ENCODE results near the gene NMT1. TPM values are rescaled to one million over a fixed set of nuclear protein-coding genes. Genes with fewer than 3 reads are reported as not detected.
A peak's percentile ranks its signal among the peaks of the same experiment; 100 is the strongest.

The NMT1 gene
- total and polyA plus RNA-seq, 4 donors, result 37.7 to 120 (median 48.9) TPM

- Histone ChIP-seq H3K9me3 (ENCODE audit: control insufficient read depth in 4 of 4, insufficient read depth in 3 of 4, low read length in 3 of 4) (no peaks in the 10 kb centered on the region), H3K9ac (ENCODE audit: insufficient read depth in 1 of 2, low read length in 2 of 2) (no peak overlapping the region), H3K36me3 (ENCODE audit: control insufficient read depth in 4 of 4, insufficient read depth in 4 of 4, low read length in 4 of 4) (peaks cover 0 to 6% (median 2%) of the 10 kb centered on the region in 4 donors), H3K27ac (ENCODE audit: low read depth in 1 of 2, low read length in 1 of 2) (peak overlapping the region in 1 of 2 donors; percentile 38), H3K4me3 (no peak overlapping the region), H3K4me1 (ENCODE audit: control insufficient read depth in 5 of 5, insufficient read depth in 5 of 5, low read length in 5 of 5) (peaks cover 0 to 35% (median 11%) of the 10 kb centered on the region in 5 donors), H3K27me3 (ENCODE audit: control insufficient read depth in 3 of 3, insufficient read depth in 3 of 3, low read length in 2 of 3) (no peaks in the 10 kb centered on the region)
- ATAC-seq (ENCODE audit: insufficient read depth, low FRiP score), result no peak
- 71 to 82% methylated on average over 13 of the region's 13 CpGs for WGBS, 2 donors
- DNase-seq, result peak; percentile 66 to 78 (median 66)
- no peak for TF ChIP-seq CTCF (IDR thresholded peaks at IDR 0.05; ENCODE audit: control extremely low read depth, extremely low read depth)
Measured at GRCh38 chr17:45038728-45039634, 22.1 kb upstream of the NMT1 start.

GRCh38 chr17:45040459-45040858, 20.7 kb upstream of the NMT1 start:
- DNase-seq, result no peak
- H3K36me3 ChIP-seq (ENCODE audit: control insufficient read depth in 4 of 4, insufficient read depth in 4 of 4, low read length in 4 of 4), result no peaks in the 10 kb centered on the region
- TF ChIP-seq CTCF (IDR thresholded peaks at IDR 0.05; ENCODE audit: control extremely low read depth, extremely low read depth), result no peak
- ATAC-seq (ENCODE audit: insufficient read depth, low FRiP score), result no peak
- H3K4me1 ChIP-seq (ENCODE audit: control insufficient read depth in 5 of 5, insufficient read depth in 5 of 5, low read length in 5 of 5), result peaks cover 0 to 36% (median 11%) of the 10 kb centered on the region in 5 donors
- no peak overlapping the region for H3K4me3 ChIP-seq
- WGBS, 2 donors, result 87 to 90% methylated on average over 4 of the region's 4 CpGs
- no peak overlapping the region for H3K27ac ChIP-seq (ENCODE audit: low read depth in 1 of 2, low read length in 1 of 2)
- H3K27me3 ChIP-seq (ENCODE audit: control insufficient read depth in 3 of 3, insufficient read depth in 3 of 3, low read length in 2 of 3), result no peaks in the 10 kb centered on the region
- H3K9ac ChIP-seq (ENCODE audit: insufficient read depth in 1 of 2, low read length in 2 of 2), result no peak overlapping the region
- H3K9me3 ChIP-seq (ENCODE audit: control insufficient read depth in 4 of 4, insufficient read depth in 3 of 4, low read length in 3 of 4), result no peaks in the 10 kb centered on the region

GRCh38 chr17:45042346-45043120, 18.6 kb upstream of the NMT1 start:
- no peaks in the 10 kb centered on the region for H3K36me3 ChIP-seq (ENCODE audit: control insufficient read depth in 4 of 4, insufficient read depth in 4 of 4, low read length in 4 of 4)
- WGBS, 2 donors, result 82 to 90% methylated on average over 11 of the region's 11 CpGs
- H3K4me1 ChIP-seq (ENCODE audit: control insufficient read depth in 5 of 5, insufficient read depth in 5 of 5, low read length in 5 of 5), result peaks cover 0 to 36% (median 11%) of the 10 kb centered on the region in 5 donors
- no peaks in the 10 kb centered on the region for H3K27me3 ChIP-seq (ENCODE audit: control insufficient read depth in 3 of 3, insufficient read depth in 3 of 3, low read length in 2 of 3)
- DNase-seq, result no peak
- H3K4me3 ChIP-seq, result no peak overlapping the region
- H3K9ac ChIP-seq (ENCODE audit: insufficient read depth in 1 of 2, low read length in 2 of 2), result peak overlapping the region in 1 of 2 donors; percentile 11
- ATAC-seq (ENCODE audit: insufficient read depth, low FRiP score), result no peak
- TF ChIP-seq CTCF (IDR thresholded peaks at IDR 0.05; ENCODE audit: control extremely low read depth, extremely low read depth), result no peak
- H3K9me3 ChIP-seq (ENCODE audit: control insufficient read depth in 4 of 4, insufficient read depth in 3 of 4, low read length in 3 of 4), result no peaks in the 10 kb centered on the region
- H3K27ac ChIP-seq (ENCODE audit: low read depth in 1 of 2, low read length in 1 of 2), result no peak overlapping the region

Measured in lung (tissue), 12 donors.